ENCODE data around the gene AP1M1.

The AP1M1 gene

DNA sequence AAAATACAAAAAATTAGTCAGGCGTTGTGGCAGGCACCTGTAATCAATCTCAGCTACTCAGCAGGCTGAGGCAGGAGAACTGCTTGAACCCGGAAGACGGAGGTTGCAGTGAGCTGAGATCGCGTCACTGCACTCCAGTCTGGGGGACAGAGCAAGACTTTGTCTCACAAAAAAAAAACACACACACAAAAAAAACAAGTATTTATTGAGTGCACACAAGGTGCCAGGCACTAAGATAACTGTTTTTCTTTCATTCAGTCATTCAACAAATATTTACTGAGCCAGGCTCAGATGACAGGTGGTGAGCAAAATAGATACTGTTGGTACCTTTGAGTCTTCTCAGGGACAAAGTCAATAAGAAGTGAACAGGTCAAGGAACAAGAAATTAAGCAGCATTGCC, 30.7 kb upstream of the AP1M1 start:
- TF ChIP-seq GATA2 (IDR thresholded peaks at IDR 0.05; ENCODE audit: low read depth, low read length), result no peak
- no peak for TF ChIP-seq GATA3 (IDR thresholded peaks at IDR 0.05; ENCODE audit: low read depth, low read length)

DNA sequence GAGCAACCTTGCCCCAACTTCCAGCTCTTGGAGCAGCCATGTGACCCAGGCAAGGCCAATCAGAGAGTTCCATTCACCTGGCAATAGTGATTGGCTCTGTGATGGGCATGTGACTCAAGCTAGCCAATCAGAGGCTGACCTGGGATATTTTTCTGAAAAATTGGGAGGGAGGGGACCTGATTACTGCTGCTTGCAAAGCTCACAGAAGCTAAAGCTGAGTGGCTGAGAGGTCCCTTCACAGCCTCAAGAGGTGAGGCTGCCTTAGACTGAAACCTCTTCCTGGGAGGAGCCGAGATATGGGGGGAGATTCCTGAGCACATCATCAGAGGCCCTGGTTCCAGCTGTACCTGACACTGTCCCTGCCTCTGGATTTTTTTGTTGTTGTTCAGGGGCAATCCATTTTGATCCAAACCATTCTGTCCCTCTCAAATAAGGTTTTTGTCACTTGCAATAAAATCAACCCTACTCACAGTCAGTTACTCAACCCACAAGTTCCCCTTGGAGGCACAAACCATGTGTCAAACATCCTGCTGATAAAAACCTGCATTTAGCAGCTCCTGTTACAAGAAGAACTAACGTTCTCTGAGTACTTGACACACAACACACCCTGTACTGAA, 29.1 kb upstream of the AP1M1 start:
- TF ChIP-seq GATA2 (IDR thresholded peaks at IDR 0.05; ENCODE audit: low read depth, low read length), result no peak
- TF ChIP-seq GATA3 (IDR thresholded peaks at IDR 0.05; ENCODE audit: low read depth, low read length), result no peak

DNA sequence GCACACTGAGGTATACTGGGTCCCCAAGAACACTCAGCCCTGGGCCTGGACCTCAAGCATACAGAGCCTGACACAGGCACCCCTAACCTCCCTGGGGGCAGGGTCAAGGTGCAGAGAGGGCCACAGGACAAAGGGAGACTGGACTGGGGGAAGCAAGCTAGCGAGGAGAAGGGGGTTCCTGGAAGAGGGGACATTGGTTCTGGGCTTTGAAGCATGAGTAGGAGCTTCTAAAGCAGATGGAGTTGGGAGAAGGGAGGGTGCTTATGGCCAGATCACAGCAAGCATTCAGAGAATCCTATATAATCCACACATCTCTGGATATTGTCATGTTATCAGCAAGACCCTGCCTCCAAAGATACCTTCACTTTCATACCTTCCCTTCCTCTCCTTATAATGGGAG, 27.6 kb upstream of the AP1M1 start:
- TF ChIP-seq GATA3 (IDR thresholded peaks at IDR 0.05; ENCODE audit: low read depth, low read length), result no peak

DNA sequence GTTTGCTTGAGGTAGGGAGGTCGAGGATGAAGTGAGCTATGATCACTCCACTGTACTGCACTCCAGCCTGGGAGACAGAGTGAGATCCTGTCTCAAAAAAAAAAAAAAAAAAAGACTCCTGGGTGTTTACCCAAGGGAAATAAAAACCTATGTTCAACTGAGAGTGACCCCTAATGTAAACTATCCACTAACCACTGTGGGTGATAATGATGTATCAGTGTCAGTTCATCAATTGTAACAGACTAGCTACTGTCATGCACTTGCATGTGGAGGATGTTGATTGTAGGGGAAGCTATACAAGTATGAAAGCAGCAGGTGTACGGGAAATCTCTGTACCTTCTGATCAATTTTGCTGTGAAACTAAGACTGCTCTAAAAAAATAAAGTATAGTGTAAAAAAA, 21.8 kb upstream of the AP1M1 start:
- TF ChIP-seq GATA2 (IDR thresholded peaks at IDR 0.05; ENCODE audit: low read depth, low read length) (no peak), GATA3 (IDR thresholded peaks at IDR 0.05; ENCODE audit: low read depth, low read length) (no peak)

DNA sequence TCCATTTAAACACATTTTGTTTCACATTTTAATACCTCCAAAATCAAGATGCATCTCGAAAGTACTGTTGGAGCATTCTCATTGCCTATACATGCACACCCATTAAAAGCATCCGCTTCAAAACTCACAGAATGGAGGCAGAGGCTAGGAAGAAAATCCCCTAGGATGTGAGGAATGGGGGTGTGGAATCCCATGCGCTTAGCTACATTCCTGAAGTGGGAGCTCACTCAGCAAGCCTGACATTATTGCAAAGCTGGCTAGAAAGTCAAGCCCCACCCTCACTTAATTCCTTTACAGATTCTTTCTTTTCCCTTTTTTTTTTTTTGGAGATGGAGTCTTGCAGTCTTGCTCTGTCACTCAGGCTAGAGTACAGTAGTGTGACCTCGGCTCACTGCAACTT, 17.1 kb upstream of the AP1M1 start:
- no peak for TF ChIP-seq GATA2 (IDR thresholded peaks at IDR 0.05; ENCODE audit: low read depth, low read length)
- no peak for TF ChIP-seq GATA3 (IDR thresholded peaks at IDR 0.05; ENCODE audit: low read depth, low read length)

DNA sequence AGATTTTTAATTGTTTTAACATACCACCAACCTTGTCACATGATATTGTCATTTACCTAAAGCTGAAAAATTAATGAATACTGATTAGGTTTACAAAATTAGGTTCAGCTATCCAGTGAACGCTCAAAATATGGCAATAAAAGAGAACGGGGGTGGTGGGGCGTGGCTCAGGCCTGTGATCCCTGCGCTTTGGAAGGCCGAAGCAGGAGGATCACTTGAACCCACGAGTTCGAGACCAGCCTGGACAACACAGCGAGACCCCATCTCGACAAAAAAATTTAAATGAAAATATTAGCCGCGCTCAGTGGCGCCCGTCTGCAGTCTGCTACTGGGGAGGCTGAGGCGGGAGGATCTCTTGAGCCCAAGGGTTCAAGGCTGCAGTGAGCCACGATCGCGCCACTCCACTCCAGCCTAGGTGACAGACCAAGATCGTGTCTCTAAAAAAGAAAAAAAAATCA, 13.0 kb upstream of the AP1M1 start:
- TF ChIP-seq GATA3 (IDR thresholded peaks at IDR 0.05; ENCODE audit: low read depth, low read length) (no peak), GATA2 (IDR thresholded peaks at IDR 0.05; ENCODE audit: low read depth, low read length) (no peak)

DNA sequence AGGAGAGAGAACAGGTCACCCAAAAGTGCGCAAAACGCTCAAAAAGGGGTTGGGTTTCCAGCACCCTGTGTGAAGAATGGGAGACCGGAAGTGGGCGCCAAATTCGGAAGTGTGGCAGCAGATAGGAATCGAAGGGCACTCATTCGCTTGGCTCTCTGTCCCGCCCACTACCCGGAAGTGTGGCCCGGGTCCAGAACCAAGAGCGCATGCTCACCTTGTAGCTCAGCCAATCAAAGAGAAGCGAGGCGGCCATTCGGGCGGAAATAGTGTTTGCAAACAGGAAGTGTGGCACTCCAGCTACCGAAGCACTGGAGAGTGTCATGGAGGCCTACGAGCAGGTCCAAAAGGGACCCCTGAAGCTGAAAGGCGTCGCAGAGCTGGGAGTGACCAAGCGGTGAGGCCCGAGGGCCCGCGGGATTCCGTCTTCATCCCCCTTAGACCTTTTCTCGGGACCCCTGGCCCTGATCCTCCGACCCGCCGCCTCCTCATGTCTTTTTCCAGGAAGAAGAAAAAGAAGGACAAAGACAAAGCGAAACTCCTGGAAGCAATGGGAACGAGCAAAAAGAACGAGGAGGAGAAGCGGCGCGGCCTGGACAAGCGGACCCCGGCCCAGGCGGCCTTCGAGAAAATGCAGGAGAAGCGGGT, 12.5 kb upstream of the AP1M1 start, which contains the start of gene FAM32A:
FAM32A (plus strand) TSS at position 288 of the 645 bp plus-strand sequence; CDS start at position 321, 33 bp downstream.
- TF ChIP-seq GATA2 (IDR thresholded peaks at IDR 0.05; ENCODE audit: low read depth, low read length), result peak; percentile 100
- TF ChIP-seq GATA3 (IDR thresholded peaks at IDR 0.05; ENCODE audit: low read depth, low read length), result peak; percentile 92

DNA sequence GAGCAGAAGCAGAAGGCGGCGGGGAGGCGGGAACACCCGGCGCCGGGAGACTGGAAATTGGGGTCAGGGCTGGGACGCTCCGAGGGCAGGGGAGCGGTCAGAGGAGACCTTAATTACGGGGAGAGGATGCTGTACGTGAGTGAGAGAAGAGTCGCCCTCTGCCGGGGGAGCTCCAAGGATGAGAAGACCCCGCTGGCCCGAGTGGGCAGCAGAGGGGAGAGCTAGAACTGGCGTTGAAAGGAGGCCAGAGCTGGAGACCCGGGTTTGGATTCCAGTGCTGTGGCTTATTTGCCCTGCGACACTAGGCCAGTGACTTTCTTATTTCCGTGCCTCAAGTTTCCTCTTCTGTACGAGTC, 12.0 kb upstream of the AP1M1 start:
- TF ChIP-seq GATA3 (IDR thresholded peaks at IDR 0.05; ENCODE audit: low read depth, low read length), result no peak
- no peak for TF ChIP-seq GATA2 (IDR thresholded peaks at IDR 0.05; ENCODE audit: low read depth, low read length)

DNA sequence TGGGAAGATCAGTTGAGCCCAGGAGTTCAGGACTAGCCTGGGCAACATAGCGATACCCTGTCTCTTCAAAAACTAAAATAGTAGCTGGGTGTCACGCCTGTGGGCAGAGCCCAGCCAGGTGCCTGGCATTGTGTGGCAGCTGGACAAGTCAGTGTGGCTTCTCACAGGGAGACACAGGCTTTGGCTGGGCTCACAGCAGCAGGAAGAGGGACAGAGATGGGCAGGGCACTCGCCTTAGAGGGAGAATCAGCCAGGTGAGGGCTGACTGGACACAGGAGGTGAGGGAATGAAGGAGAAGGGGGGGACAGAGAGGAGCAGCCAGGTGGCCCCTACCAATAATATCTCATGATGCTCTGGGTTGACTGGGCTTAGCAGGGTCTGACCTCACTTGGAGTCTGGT, 9.2 kb upstream of the AP1M1 start:
- no peak for TF ChIP-seq GATA2 (IDR thresholded peaks at IDR 0.05; ENCODE audit: low read depth, low read length)
- no peak for TF ChIP-seq GATA3 (IDR thresholded peaks at IDR 0.05; ENCODE audit: low read depth, low read length)

DNA sequence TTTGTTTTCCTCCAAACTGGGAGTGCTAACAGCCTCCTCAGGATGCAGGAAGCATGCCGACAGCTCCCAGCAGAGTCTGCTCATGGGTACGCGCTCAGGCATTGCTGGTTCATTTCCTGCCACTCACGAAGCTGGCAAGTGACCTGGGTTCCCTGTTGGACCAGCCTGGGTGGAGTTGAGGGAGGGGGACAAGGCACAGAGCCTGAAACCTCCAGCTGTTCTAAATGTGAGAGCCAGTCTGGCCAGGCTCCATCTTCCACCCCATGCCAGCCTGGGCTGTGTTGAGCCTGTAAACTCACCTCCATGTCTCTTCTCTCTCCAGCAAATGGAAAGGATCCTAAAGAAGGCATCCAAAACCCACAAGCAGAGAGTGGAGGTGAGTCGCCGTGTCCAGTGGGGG, 7.5 kb upstream of the AP1M1 start:
- TF ChIP-seq GATA3 (IDR thresholded peaks at IDR 0.05; ENCODE audit: low read depth, low read length), result no peak
- no peak for TF ChIP-seq GATA2 (IDR thresholded peaks at IDR 0.05; ENCODE audit: low read depth, low read length)

DNA sequence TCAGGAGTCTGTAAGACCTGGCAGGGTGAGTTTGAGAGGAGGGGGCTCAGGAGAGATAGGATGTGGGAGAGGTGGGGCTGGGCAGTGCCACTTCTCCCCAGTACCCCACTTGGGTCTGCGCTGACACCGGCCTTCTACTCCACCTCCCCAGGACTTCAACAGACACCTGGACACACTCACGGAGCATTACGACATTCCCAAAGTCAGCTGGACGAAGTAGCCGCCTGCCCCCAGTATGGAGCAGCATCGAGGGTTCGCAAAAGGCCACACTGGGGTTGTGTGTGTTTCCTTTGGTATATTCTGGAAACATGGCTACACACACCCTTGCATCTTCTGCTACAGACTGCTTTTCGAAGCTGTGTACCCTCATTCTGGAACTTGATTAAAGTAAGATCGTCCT, 7.0 kb upstream of the AP1M1 start:
- TF ChIP-seq GATA2 (IDR thresholded peaks at IDR 0.05; ENCODE audit: low read depth, low read length) (no peak), GATA3 (IDR thresholded peaks at IDR 0.05; ENCODE audit: low read depth, low read length) (no peak)

DNA sequence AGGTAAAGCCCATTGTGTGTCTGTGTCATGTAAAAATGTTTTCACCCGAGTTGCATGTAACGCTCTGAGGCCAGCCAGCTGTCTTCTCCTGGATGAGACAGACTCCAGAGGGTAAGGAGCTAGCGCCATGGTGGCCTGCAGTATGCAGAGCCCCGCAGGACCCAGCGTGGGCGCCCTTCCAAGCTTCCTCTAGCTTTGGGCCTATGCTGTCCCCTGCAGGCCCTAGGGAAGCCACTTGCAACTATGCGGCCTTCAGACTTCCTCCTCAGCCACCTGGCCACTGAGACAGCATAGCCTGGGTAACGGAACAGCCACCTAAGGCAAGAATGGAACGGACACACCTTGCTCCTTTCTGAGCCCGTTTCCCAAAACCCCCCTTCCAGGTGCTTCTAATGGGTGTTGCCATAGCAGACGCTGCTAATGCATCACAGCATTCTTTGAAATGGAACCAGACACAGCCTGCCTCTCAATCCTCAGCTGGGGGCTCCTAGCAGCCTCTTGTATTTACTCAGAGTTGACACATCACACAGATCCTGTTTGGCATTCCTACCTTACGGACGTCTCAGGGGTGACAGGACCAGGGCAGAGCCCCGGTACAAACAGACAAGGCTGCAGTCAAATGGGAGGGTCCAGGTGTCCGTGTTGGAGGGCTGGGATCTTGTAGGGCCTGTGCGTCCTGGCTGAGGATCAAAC, 6.3 kb upstream of the AP1M1 start:
- TF ChIP-seq GATA2 (IDR thresholded peaks at IDR 0.05; ENCODE audit: low read depth, low read length) (no peak), GATA3 (IDR thresholded peaks at IDR 0.05; ENCODE audit: low read depth, low read length) (no peak)

DNA sequence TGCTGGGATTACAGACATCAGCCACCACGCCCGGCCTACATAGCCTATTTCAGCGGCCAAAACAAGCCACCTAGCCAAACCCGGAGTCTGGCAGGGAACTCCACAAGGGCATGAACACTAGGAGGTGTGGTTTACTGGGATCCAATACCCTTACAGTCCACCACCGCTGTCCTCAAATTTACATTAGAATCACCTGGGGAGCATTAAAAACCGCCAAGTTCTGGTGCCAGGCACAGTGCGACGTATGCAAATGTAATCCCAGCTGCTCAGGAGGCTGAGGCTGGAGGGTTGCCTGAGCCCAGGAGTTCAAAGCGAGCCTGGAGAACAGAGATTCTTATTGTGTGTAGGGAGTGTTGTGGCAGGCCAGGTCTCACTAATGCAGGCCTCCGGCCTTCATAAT, 4.2 kb upstream of the AP1M1 start:
- TF ChIP-seq GATA3 (IDR thresholded peaks at IDR 0.05; ENCODE audit: low read depth, low read length), result no peak
- no peak for TF ChIP-seq GATA2 (IDR thresholded peaks at IDR 0.05; ENCODE audit: low read depth, low read length)

DNA sequence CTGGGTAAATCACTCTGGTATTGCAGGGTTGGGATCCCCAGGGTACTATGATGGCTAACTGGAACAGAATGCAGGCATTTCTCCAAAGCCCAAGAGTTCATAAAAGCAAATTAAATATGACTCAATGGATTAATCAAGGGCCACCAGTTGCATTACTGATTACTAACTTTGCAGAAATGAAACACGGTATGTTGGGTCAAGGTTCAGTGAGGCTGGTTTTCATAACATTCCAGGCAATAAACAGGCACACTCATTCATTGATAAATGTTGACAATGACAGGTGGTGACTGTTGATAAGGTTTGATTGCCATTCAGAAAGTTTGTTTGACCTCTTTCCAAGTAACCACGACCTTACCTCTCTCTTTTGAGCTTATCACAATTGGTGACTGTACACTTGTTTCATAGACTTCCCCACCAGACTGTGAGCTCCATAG, 506 bp upstream of the AP1M1 start:
- TF ChIP-seq GATA2 (IDR thresholded peaks at IDR 0.05; ENCODE audit: low read depth, low read length), result no peak

DNA sequence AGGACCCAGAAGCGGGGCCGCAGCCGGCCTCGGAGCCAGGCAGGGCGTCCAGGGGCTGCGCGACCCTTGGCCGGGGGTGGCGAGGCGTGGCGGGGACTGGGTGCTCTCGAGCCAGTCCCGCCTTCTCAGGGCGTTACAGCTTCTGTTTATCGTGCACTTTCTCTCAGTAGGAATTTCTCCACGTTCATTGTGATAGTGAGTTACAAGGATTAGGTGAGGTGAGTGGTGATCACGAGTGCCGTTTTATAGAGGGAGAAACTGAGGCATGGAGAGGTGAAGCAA, 600 bp downstream of the AP1M1 start:
- TF ChIP-seq GATA3 (IDR thresholded peaks at IDR 0.05; ENCODE audit: low read depth, low read length) (no peak), GATA2 (IDR thresholded peaks at IDR 0.05; ENCODE audit: low read depth, low read length) (no peak)
